HS-27A (cell line): ENCODE data around the gene SAPCD2.
"Not testable (repeated sequence)": the region's sequence is repeated elsewhere in the genome, so short reads cannot be mapped to it uniquely, and the experiment has no call there.

Experiments used
- DNase-seq: peaks from one replicate; pipeline ENCODE4 v3.0.0-alpha.2; 2012; ENCODE audit warnings: low read depth, missing footprints

SAPCD2 gene

GRCh38 chr9:137064880-137065164, 5.5 kb downstream of the SAPCD2 start:
- no peak for DNase-seq

DNA sequence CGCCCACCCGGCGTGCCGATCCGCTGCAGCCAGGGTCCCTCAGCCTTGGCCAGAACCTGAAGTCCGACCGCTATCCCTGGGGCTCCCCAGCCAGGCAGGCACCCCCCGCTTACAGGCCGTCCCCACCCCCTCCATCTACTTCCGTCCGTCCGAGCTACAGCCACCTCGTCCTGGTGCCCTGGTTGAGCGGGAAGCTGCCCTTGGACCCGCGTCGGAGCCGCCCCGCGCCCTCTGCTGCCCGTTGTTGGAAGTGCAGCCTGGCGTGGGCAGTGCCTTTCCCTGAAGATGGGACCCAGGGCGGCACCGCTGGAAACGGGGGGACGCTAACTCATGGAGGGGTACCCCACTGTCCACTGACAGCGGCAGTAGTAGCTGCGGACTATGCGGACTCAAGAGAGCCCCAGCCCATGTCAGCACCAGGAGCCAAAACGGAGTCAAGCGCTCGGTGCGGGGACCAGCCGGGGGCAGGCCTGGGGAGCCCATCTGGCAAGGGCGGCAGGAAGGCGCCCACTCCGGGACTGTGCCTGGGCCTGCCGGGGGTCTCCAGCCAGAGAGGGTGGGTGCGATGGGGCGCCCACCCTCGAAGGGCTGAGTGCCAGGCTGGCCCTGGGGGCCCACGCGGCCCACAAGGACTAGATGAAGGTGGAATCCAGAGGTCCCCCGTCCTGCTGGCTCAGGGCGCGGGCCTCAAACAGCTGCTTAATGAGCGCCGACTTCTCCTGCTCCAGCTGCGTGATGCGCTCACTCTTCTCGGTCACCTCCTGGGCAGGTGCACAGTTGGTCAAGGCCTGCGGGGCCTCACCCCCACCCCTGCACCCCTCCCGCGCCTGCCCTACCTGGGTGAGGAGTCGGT, 6.1 kb downstream of the SAPCD2 start:
- no peak for DNase-seq

GRCh38 chr9:137063311-137064026, 6.9 kb downstream of the SAPCD2 start:
- DNase-seq = no peak

DNA sequence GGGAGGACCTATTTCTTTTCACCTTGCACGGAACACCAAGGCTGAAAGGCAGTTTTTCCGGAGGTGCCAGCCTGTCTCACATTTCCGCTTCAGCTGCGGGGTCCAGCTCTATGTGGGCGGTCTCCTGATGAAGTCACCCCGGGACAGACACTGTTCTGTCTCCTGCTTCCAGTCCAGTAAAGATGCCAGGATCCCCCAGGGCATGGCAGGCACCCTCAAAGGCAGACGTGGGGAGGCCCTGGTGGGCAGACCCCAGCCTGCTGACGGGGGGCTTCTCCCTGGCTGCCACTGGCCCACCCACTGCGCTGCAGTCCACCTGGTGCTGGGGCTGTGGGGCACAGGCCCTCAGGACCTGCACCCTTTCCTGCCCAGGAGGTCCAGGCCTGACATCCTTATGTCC, 7.6 kb downstream of the SAPCD2 start:
- DNase-seq = not testable (repeated sequence)

- DNase-seq = no peak
Observed at GRCh38 chr9:137062384-137062783, 8.0 kb downstream of the SAPCD2 start.

GRCh38 chr9:137058521-137059234, 11.7 kb downstream of the SAPCD2 start:
- no peak for DNase-seq

GRCh38 chr9:137057545-137057944, 12.8 kb downstream of the SAPCD2 start:
- no peak for DNase-seq

- no peak for DNase-seq
Observed at GRCh38 chr9:137056739-137057415, 13.5 kb downstream of the SAPCD2 start.

DNA sequence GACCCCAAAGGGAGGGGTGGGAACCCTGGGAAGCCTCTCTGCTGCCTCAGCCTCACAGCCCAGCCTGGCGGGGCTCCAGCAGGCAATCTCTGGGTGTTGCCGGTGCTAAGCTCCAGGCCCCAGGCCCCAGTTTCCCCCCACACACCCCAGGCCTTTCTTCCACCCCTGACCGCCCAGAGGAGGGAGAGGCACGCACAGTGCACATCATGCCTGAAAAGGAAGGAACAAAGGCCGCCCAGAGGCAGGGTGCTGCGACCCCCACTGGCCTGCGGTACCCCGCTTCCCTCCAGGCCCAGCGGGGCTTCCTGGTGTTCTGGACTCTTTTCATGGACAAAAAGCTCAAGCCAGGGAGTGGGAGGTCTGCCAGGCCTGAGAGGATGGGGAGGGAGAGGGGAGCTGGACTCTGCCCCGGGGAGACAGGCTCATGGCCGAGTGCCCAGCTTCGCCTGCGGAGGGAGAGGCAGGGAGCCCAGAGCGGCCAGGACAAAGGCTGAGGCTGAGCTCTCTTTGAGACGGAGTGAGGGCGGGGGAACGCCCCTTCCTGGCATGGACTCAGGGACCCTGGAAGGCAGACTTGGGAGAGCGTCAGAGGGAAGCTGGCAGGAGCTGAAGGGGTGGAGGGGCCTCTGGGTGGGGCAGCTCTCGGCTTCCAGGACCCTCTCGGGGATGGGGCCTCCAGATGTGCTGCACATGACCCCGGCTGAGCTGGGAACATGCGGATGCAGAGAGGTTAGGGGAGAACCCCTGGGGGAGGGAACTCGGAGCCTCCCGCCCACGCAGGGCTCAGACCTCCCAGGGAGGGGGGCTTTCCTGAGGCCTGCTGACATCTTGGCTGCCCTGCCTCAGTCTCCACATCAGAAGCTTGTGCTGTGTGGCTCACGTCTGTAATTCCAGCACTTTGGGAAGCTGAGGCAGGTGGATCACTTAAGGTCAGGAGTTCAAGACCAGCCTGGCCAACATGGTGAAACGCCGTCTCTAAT, 14.7 kb downstream of the SAPCD2 start:
- no peak for DNase-seq

GRCh38 chr9:137054932-137055384, 15.4 kb downstream of the SAPCD2 start:
- no peak for DNase-seq

GRCh38 chr9:137053944-137054931, 16.1 kb downstream of the SAPCD2 start, which contains the start of gene ENTPD2:
ENTPD2 (minus strand) TSS chr9:137054061; CDS start chr9:137053997, 64 bp downstream.
- no peak for DNase-seq

DNA sequence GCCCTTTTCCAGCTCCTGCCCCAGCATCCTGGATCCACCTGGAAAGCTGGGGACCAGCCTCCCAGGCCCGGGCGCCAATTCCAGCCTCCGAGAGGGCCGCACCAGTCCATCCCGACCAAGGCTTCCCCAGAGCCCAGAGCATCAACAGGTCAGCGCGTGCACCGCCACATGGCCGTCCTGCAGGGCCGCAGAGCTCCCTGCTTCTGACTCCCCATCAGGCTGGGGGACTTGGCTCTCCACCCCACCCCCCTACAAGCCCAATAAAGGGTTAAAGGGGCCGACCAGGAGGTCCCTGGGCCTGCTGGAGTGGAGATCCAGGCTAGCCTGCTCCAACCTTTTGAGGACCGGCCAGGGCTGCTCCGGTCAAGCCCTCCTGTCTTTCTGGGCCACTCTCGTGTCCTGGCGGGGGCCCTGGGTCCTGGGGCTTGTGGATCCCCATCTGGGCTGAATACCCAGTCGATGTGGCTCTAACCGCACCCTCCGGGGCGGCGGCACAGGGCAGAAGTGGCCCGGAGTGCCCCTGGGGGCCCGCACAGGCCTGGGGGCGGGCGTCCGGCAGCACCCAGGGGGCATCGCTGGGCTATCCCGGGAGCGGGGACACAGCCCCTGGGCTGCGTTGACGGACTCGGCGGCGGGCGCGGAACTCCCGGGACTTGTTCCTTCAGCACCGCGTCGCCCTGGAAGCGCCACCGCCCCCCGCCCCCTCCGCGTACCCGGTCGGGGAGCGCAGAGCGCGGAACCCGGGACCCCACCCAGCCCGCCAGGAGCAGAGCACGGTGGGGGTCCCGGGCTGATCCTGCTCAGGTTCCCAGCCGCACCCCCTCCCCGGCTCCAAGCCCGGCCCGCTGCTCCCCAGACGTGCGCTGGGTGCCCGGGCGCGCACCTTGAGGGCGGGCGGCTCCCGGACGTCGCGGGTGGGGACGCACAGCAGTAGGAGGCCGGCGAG, 17.1 kb downstream of the SAPCD2 start:
- no peak for DNase-seq

DNA sequence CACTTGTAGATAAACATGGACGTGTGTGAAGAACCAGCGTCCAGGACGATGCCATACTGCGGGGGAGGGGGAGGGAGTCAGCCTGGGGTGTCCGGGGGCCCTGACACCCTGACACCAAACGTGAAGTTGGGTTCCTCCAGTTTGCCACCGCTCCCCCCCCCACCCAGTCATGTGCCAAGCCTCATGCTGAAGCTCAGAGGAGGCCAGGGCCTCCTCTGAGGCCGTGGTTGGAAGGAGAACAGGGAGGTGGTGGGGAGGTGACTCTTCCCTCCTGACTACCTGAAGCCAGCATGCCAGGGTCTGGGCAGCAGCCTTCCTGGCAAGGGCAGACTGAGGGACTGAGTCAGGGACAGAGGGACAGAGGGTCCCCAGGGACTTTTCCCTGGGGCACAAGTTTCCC, 18.1 kb downstream of the SAPCD2 start:
- DNase-seq = no peak

- DNase-seq = no peak
Observed at GRCh38 chr9:137051145-137051724, 19.1 kb downstream of the SAPCD2 start.

DNA sequence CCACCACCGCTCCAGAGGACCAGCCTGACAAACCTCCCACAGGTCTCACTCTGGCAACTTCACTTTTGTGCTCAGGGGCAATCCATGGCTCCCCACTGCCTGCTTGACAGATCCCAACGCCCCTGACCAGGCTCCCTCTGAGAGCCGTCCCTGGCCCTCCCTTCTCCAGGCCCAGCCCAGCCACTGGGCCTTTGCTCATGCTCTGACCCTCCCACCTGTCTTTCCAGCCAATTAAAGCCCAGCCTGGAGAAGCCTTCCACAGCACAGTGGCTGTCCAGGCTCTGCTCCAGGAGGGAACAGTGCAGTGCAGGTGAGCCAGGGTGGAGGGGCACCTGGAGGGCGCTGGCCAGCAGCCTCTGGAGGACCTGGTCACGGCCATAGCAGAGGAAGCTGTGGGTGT, 19.8 kb downstream of the SAPCD2 start:
- no peak for DNase-seq

- no peak for DNase-seq
Observed at GRCh38 chr9:137049544-137050449, 20.6 kb downstream of the SAPCD2 start.
